ENCODE results near the gene KLHL12.

KLHL12 gene

GRCh38 chr1:202880062-202880461, 47.0 kb downstream of the KLHL12 start:
- ChIA-PET CTCF (no interaction called here), POLR2A (ENCODE audit: low non-redundant PET) (no interaction called here)
- no peak for TF ChIP-seq CTCF (conservative IDR thresholded peaks at IDR 0.05; ENCODE audit: low read depth)

GRCh38 chr1:202879128-202879527, 47.9 kb downstream of the KLHL12 start:
- ChIA-PET POLR2A (ENCODE audit: low non-redundant PET) (no interaction called here), CTCF (interaction anchor here (0.5 kb wide), 1 partner anchor 124 kb away, joined by 3 read pairs; no protein-coding TSS in a partner anchor)
- no peak overlapping the region for H3K27ac ChIP-seq
- TF ChIP-seq CTCF (conservative IDR thresholded peaks at IDR 0.05; ENCODE audit: low read depth), result no peak
- no peak for DNase-seq (ENCODE audit: low spot score)

More at GRCh38 chr1:202880062-202880461, 47.0 kb downstream of the KLHL12 start:
- no peak overlapping the region for H3K27ac ChIP-seq
- DNase-seq (ENCODE audit: low spot score), result no peak

- POLR2A ChIA-PET (ENCODE audit: low non-redundant PET), result no interaction called here
- no peak for TF ChIP-seq CTCF (conservative IDR thresholded peaks at IDR 0.05; ENCODE audit: low read depth)
- CTCF ChIA-PET, result no interaction called here
- no peak for DNase-seq (ENCODE audit: low spot score)
- no peak overlapping the region for H3K27ac ChIP-seq
Observed at GRCh38 chr1:202873026-202873425, 54.0 kb downstream of the KLHL12 start.

- ChIA-PET POLR2A (ENCODE audit: low non-redundant PET) (interaction anchor here (0.6 kb wide), 1 partner anchor 56 kb away, joined by 4 read pairs; no protein-coding TSS in a partner anchor), CTCF (interaction anchor here (0.6 kb wide), 1 partner anchor 320 kb away, joined by 3 read pairs; no protein-coding TSS in a partner anchor)
- DNase-seq (ENCODE audit: low spot score), result no peak
- no peak overlapping the region for H3K27ac ChIP-seq
- TF ChIP-seq CTCF (conservative IDR thresholded peaks at IDR 0.05; ENCODE audit: low read depth), result no peak
Observed at GRCh38 chr1:202871367-202871766, 55.7 kb downstream of the KLHL12 start.

GRCh38 chr1:202862679-202863560, 64.1 kb downstream of the KLHL12 start:
- POLR2A ChIA-PET (ENCODE audit: low non-redundant PET), result interaction anchor here (1.1 to 2.2 kb wide), 2 partner anchors 26 to 53 kb away, joined by 3 to 8 read pairs; partner anchors contain the start of genes PCAT6 and RABIF

More at GRCh38 chr1:202862679-202863560, 64.1 kb downstream of the KLHL12 start:
- H3K27ac ChIP-seq, result no peak overlapping the region
- no peak for DNase-seq (ENCODE audit: low spot score)
- CTCF ChIA-PET, result interaction anchor here (0.5 to 1.2 kb wide), 10 partner anchors 15 to 421 kb away, joined by 3 to 5 read pairs (median 3); no protein-coding TSS in a partner anchor
- no peak for TF ChIP-seq CTCF (conservative IDR thresholded peaks at IDR 0.05; ENCODE audit: low read depth)
